HG03066 (cell line): Measurements from ENCODE around the gene CAMK2G.

Source experiments
- ATAC-seq: cut with Tn5 transposase; IDR thresholded peaks from one replicate; pipeline ENCODE4 v1.9.1; 2021; ENCODE audit warnings: low read depth; ENCODE audit not compliant: unreplicated experiment

CAMK2G gene

DNA sequence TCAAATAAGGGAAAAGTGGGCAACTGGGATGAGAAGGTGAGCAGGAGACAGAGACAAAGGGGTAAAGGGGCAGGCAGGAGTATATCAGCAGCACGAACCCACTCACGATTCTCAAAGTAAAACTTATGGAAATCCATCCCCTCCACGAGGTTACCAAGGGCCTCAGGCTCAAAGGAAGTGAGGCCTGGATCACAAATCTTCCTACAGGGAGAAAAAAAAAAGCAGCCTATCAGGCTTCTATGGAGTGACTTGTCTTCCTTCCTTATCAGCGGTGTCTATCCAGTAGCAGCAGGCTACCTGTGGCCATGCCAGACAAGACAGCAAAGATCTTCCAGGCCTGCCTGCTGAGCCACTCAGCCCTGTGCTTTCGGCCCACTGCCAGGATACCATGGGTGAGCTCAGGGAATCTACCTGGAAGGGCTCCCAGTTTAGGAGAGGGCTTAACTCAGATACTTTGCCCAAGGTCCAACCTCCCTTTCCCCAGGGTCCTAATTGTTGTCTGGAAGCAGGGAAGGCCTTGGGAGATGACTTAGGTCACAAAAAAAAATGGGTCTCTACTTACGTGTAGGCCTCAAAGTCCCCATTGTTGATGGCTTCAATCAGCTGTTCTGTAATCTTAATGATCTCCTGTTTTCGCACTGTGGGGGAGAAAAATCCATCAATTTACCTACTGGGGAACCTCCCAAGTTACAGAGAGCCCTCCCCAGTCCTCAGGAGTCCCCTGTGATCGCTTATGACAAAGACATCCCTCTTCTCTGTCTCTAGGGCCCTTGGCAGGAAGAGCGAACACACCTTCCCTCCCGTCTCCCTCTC is 57.2 kb downstream of the CAMK2G start:
- no peak for ATAC-seq

DNA sequence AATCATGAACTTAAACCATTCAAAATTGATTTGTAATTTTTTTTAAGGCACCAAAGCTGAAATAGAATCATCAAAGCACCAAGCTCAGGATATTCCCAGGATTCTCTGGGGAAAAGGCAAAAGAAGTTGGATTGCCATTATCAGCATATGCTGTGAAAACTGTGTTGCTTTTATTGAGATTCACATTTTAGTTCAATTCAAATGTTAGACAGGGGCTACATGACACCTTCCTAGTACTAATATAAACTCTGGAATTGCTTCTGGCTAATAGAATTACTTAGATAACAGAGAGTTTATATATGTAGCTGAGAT is 58.7 kb downstream of the CAMK2G start:
- no peak for ATAC-seq

DNA sequence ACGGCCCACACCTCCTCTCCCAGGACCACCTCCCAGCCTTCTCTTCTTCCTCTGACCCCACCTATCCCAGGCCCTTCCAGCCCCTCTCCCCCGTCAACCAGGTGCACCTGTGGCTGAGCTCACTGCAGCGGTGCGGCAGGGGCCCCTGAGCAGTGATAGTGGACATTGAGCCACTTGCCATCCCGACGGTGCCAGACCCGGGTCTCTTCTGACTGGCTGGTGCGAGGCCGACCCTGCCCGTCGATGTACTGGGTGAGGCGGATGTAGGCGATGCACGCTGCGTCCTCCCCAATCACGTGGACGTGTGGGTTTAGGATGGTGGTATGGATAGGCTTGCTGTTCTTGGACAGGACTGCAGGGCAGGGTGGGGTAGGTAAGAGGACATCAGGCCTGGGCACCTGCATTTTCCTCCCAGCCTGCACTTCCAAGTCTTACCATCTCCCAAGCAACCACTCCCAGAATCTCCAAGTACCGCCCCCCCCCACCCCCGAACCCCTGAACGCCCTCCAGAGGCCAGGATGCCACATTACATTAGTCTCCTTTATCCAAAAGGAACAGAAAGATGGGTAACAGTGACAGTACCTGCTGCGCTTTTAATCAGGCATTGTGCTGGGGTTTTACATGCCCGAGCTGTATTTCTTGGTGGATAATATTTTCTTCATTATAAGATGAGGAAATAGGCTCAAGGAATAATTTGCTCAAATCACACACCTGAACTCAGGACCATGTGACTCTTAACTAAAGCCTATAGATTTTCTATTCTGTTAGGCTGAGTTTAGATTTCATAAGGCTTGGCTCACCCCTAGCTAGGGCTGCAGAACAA is 59.2 kb downstream of the CAMK2G start:
- ATAC-seq = no peak

DNA sequence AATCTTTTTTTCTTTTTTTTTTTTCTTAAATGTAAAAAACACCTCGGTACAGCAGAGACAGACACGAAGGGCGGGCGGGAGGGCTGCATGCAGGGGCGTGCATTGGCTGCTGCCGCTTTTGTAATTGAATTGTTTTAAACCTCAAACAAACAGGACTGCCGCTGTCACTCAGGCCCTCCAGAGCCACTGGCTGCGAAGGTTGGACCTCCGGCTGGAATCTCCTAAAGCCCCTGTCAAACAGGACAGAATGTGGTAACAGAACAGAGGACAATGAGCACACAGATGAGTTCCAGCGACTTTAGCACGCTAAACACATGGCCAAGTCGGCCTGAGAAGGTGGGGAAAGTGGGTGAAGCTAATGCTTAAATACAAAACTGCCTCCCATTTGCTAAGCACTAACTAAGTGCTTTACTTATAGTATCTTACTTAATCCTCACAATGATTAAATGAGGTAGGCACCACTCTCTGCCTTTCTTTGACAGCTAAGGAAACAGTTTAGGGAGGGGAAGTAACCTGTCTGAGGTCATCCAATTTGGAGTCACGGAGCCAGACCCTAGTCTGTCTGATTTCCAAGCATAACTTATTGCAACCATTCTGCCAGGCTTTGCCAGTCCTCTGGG is 60.0 kb downstream of the CAMK2G start:
- no peak for ATAC-seq

DNA sequence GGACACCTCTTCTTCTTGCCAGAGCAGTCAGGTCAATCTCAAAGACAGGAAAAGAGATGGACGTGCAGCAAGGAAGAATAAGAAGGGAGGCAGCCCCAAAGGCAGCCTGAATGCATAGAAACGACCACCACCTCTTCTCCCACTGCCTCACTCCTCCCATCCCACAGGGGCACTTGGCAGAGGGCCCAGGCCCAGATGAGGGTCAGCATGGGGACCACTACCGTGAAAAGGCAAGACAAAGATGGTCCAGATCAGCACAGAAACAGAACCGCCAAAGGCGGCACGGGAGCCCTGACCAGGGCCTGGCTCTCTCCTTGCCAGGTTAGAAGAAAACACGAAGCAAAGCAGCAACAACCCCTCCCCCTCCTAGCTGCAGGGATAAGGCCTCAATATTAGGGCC is 61.0 kb downstream of the CAMK2G start:
- no peak for ATAC-seq

DNA sequence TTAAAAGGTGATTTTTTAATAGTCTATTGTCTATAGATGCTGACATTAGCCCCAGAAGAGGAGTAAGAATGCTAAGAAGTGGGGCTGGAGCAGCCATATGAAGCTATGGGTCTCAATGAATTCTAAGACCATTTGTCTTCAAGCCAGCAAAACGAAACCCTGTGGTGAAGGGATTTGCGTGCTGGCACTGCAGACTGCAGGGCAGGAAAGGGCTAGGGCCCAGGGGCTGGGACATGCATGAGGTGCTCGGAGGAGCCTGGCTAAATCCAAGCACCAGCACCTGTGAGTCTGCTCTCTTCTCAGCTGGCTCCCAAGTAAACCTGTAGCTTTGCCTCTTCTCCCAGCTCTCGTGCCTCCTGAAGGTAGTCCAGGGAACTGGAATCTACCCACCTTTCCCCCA is 61.7 kb downstream of the CAMK2G start:
- ATAC-seq = no peak

DNA sequence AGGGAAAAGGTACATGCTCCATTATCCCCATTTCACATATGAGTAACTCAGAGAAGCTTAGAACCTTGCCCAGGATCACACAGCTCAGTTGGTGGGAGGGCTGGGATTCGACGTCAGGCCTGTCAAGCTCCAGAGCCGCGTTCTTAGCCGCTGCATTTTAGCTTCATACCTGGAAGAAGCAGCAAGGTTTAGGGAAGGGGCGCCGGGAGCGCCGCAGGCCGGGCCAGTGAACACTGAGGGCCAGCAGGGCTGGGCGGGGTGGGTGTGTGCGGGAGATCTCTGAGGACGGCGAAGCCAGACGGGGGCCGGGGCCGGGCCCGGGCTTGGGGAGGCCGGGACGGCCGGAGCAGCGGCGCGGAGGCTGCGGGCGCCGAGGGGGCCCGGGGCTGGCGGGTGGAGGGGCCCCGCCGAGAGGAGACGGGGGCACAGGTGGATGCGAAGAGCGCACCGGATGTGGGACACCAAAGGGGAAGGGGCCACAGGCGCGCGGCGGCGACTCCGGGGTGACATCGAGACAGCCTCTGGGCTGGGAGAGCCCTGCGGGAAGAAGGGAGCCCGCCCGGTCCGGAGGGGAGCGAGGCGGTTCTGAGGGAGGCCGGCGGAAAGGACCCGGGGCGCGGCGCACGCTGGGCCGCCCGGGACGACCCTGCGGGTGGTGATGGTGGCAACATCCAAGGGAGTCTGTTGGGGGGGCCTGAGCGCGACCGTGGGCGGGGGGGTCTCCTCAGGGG is 63.5 kb downstream of the CAMK2G start:
- ATAC-seq = peak; percentile 43

DNA sequence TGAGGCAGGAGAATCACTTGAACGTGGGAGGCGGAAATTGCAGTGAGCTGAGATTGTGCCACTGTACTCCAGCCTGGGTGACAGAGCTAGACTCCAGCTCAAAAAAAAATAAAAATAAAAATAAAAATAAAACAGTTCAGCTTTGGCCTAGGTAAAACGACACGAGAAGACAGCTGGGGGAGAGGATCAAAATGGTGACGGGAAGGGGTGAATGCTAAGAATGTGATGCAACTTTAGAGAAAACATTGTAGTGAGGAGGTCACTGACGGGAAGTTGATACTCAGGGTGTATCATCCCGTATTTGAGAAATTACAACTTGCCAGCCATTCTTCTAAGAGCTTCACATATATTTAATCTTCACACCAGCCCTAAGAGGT is 64.0 kb downstream of the CAMK2G start:
- ATAC-seq = no peak

DNA sequence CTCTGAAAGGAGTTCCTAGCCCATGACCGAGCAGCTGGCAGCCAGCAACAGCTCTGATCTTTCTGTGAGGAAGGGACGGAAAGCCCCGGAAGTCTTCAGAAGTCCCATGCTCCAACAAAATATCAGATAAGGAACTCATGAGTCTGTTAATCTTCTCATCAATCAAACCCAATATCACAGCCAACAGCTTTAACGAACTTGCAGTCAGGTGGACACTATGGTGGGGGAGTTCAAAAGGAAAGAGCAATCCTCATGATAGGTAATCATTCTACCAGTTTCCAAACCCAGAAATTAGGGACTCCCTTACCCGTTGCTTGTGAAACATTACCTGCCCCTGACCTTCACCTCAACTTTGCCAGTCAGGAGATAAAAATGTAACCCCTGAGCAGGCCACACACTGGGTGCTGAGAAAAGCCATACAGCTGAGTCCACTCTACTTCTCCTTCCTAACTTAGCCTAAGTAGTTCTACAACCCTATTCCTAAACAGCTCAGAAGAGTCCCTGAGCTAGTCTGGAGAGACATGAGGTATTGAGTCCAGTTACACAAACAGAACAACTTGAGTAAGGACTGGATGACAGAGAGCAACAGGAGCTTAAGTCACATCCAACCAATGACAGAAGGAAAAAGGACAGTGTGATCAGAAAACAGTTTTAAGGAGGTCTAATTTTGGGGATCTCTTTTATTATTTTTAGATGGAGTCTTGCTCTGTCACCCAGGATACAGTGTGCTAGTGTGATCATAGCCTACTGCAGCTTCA is 65.1 kb downstream of the CAMK2G start:
- no peak for ATAC-seq

DNA sequence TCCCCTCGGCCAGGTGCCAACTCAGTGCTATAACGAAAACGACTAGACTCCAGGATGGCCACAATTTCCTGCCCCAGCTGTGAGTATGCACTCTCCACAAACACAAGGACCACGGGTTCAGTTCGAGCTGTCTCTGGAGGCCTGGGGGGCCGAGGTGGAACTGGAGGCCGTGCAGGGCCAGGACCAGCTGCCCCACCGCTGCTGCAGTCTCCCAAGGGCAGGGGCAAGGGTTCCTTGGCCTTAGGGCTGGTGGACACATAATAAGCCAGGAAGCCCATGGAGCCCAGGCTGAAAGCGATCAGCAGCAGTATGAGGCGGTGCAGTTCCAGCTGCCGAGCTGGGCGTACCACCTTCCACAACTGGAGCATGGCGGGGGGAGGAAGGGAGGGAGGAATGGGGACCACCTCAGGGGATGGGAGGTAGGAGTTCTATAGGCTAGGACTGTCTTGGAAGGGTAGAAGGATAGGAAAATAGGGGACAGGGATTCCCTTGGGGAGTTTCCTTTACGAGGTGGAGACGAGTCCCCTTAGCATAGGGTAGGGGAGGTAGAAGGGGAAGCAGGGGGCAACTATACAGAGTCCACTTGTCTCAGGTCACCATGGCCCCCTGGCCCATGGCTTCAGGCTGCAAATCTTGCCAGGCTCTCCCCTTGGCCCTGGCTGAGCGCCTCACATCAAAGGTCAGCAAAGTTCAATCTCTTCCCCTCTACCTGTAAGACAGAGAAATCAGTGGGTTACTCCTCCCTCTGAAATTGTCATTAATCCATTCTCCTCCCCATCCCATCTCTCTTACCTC is 66.1 kb downstream of the CAMK2G start:
- no peak for ATAC-seq

DNA sequence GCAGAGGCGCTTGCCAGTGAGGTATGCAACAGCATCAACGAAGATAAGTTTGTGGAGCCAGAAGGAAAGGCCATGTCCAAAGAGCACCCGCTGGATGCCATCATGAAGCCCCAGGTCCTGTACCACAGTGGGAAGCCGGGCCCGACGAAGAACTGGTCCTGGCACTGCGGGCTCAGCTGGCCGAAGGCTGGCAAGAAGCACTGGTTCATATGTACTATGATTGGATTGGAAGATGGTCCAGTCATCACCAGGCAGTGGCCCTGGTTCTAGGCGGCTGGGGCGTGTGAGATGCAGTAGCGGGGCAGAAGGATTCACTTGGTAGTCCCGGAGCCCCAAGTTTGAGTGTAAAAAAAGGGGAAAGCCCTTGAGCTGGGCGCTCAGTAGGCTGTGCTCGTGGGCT is 66.9 kb downstream of the CAMK2G start:
- ATAC-seq = no peak

DNA sequence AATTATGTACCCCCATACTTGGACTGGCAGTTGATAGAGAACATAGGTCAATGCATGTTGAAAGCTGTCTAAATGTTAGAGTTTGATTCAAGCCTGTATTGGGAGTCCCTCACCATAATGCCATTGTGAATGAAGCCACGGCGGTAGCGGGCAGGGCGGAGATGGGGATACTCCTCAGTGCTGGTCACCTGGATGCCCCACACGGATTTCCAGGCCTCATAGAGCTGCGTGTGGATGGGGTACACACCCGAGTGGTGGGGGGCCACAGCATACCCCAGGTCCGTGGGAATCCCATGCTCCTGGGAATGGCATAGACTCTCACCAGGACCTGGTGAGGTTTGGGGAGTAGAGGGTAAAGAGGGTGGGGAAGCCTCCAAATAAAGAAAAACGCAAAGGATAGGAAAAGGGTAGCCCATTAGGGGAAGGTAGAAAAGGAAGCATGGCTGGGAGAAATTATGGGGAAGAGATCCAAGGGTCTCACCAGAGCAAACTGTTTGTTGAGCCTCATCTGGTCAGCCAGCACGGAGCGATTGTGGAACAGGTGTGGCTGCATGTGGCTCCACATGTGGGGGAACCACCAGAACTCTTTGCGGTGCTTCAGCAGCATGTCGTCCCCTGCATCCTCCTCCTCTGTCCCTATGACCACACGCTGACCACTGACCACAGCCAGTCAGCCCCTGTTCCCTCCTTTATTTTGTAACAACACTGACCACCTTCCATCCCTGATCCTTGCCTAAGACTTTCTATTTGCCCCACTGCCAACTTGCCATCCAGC is 68.0 kb downstream of the CAMK2G start:
- ATAC-seq = no peak

DNA sequence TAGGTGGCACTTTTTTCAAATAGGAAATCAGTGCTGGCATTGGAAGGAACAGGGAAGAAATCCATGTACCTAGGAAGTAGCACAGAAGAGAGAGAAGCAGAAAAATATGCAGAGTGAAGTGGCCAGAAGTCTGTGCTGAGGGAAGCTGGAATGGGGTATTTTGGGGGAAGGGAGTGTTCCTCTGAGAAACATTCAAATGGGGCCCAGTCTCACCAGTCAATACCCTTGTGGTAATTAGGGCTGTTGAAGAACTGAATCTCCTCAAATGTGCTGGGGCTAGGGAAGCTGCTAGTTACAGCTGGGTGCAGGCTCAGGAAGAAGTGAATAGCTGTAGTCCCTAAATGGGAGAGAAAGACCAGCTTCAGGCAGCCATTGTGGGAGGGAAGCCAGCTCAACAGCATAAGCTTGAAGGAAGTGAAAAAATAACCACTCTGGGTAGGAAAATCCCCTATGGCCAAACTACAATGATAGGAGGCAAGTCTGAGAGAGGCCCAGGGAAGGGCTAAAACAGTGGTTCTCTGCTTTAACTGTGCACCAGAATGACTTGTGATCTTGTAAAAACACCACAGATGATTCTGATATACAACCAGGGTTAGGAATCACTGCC is 70.6 kb downstream of the CAMK2G start:
- ATAC-seq = no peak

DNA sequence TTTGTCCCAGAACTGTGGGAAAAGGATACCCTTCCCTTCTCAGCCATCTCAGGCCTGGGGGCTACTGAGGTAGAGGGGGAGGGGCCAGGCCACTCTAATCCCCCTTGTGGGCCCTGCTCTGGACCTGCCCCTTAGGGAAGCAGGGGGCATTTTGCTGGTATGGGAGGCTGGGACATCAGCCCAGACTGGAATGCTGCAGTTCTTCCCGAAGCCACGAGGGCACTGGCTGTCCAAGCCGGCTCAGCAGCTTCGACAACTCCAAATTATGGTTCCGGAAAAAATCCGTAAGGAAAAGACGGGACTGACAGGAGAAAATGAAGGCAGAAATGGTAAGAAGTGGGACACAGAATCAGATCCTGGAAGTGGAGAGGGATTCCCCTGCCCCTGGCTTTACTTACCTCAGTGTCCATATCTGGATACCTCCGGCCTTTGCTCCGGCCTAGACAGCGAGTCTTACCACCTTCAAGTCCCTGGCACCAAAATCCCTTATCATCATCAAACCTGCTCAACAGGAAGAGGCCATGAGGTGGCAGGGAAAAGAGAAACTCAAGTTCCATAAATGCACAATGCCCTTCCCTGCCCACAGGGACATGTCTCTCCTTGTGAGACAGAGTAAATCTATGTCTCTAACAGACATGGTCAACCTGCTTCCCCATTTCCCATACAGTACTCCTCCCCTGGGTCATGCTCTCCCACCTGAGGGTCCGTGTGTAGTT is 71.9 kb downstream of the CAMK2G start:
- no peak for ATAC-seq

DNA sequence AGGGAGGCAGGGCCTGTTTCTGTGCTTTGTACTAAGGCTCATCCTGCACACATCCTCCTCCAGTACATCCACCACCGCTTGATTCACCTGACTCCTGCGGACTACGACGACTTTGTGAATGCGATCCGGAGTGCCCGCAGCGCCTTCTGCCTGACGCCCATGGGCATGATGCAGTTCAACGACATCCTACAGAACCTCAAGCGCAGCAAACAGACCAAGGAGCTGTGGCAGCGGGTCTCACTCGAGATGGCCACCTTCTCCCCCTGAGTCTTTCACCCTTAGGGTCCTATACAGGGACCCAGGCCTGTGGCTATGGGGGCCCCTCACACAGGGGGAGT is 73.1 kb downstream of the CAMK2G start:
- ATAC-seq = no peak

DNA sequence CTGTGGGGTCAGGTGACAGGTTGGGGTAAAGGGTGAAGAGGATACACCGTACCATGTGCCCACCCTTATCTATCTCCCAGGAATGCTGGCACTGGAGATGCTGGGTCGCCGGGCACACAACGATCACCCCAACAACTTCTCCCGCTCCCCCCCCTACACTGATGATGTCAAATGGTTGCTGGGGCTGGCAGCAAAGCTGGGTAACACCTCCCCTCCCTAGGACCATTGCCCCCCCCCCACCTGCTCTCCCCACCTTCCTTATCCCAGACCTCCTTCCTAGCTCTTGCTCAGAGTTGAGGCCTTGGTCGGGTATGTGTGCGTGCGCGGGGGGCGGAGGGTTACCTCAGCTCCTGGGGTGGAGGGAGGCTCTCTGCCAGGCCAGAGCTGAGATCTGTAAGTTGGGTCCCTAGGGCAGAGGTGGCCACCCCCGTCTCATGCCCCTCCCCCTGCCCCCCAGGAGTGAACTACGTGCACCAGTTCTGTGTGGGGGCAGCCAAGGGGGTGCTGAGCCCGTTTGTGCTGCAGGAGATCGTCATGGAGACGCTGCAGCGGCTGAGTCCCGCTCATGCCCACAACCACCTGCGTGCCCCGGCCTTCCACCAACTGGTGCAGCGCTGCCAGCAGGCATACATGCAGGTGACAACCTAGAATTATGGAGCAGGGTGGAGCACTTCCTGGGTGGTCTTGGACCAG is 73.6 kb downstream of the CAMK2G start:
- no peak for ATAC-seq

DNA sequence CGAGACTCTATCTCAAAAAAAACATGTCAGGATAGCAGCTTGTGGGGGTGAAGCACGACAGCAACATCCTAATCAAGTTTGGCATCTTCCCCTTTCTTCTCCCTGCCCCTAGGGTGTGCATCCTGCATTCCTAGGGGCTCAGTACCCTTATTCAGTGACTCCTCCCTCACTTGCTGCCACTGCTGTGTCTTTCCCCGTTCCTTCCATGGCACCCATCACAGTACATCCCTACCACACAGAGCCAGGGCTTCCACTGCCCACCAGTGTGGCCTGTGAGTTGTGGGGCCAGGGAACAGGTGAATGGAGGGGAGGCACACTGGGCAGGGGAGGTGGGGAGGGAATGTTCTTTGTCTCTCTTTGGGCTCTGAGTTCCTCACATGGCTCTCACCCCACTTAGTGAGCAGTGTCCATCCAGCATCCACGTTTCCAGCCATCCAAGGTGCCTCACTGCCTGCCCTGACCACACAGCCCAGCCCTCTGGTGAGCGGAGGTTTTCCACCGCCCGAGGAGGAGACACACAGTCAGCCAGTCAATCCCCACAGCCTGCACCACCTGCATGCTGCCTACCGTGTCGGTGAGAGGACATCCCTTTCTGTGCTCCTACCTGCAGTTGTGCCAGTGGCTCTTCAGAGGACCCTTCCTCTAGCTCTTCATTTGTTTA is 74.3 kb downstream of the CAMK2G start:
- ATAC-seq = no peak
